Prostate gland (tissue), 2 donors: ENCODE data around the gene TMOD4.

Source experiments
- POLR2A ChIP-seq: fragments of 450-650 bp; IDR thresholded peaks from one replicate; pipeline ENCODE4 v1.6.1; 2016; ENCODE audit warnings: antibody characterized with exemption, mild to moderate bottlenecking
- POLR2AphosphoS5 ChIP-seq: sonication (generic); formaldehyde crosslinking; IDR thresholded peaks from one replicate; pipeline ENCODE4 v1.6.1; 2017; ENCODE audit warnings: antibody characterized with exemption
- TF ChIP-seq, protein P1 (sequence below), 4 experiments: fragments of 200-600 bp in 2 of 4; fragments of 450-650 bp in 2 of 4; sonication (generic) in 2 of 4; IDR thresholded peaks; 1 replicate in 3 of 4; 2 replicates in 1 of 4; pipeline ENCODE4 v1.5.1; 2016 to 2019; ENCODE audit warnings: antibody characterized with exemption in 4 of 4, mild to moderate bottlenecking in 2 of 4, moderate library complexity in 2 of 4

DNA sequence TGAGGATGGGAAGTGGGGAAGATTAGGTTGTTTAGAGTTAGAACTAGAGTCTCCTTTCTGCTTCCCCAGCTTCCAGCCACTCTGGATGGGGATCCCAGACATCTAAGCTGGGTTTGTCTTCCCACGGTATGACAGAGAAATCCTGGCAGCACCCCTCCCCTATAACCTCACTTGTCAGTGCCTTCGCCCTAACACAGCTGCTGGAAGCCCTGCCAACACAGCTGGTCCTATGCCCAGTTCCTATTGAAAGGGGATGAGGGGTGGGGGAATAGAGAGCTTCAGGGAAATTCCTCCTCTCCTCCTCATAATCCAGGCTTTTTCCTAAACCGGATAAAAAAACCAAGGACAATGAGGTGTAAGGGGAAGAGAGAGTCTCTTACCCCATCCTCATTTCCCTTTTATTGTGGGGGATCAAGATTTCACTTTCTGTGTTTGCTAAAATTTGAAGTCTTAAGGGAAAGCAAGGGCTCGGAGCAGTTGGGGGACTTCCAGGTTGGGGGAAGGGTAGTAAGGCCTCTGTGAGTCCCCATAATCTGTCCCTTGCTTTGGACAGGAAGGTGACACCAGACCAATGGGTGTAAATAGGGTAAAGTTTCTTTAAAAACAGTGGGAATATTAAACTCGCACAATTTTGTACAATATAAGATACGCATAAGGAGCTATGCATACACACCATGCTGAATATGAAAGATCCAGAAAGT, 590 bp downstream of the TMOD4 start:
- no peak for TF ChIP-seq POLR2A
- TF ChIP-seq POLR2AphosphoS5, result no peak
- TF ChIP-seq, protein P1, sequence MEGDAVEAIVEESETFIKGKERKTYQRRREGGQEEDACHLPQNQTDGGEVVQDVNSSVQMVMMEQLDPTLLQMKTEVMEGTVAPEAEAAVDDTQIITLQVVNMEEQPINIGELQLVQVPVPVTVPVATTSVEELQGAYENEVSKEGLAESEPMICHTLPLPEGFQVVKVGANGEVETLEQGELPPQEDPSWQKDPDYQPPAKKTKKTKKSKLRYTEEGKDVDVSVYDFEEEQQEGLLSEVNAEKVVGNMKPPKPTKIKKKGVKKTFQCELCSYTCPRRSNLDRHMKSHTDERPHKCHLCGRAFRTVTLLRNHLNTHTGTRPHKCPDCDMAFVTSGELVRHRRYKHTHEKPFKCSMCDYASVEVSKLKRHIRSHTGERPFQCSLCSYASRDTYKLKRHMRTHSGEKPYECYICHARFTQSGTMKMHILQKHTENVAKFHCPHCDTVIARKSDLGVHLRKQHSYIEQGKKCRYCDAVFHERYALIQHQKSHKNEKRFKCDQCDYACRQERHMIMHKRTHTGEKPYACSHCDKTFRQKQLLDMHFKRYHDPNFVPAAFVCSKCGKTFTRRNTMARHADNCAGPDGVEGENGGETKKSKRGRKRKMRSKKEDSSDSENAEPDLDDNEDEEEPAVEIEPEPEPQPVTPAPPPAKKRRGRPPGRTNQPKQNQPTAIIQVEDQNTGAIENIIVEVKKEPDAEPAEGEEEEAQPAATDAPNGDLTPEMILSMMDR (IDR thresholded peaks at IDR 0.05), result no peak
